ENCODE data around the gene VMAC. TPM values are rescaled to one million over a fixed set of nuclear protein-coding genes. Genes with fewer than 3 reads are reported as not detected.

The VMAC gene
- total RNA-seq, 2 donors from 2014 or later, result 5.9 TPM

DNA sequence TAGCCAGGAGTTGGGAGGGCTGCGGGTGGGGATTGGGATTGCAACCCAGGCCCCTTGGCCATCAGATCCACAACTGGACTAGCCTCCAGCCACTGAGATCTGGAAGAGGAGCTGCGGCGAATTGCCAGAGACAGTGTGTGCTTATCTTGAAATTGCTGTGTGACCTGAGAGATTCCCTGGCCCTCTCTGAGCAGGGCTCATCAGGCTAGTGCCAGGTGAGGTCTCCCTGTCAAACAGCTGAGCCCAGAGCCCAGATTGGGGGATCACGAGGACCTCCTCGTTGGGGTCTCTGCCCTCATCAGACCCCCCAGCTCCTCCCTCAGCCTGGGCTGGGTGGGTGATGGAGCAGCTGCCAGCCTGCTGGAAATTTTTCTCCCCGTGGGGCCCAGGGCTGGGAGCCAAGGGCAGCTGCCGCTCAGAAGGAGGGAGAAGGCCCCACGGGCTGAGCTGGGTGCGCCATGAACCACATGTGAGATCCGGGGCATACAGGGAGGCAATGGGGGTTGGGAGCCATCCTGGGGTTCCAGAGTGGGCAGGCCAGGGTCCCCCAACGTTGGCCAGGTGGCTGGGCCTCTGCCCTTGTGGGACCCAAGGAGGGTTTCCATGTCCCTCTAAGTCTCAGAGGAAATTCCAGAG is 41.5 kb upstream of the VMAC start:
- no peak for DNase-seq
- H3K4me3 ChIP-seq (ENCODE audit: low read length), result no peak overlapping the region
- Mint-ChIP-seq H3K36me3 (ENCODE audit: low read depth) (no peaks in the 10 kb centered on the region), H3K4me3 (no peak overlapping the region), H3K9me3 (no peaks in the 10 kb centered on the region), H3K27ac (no peak overlapping the region), H3K27me3 (ENCODE audit: insufficient read depth) (peaks cover 12% of the 10 kb centered on the region), H3K4me1 (no peaks in the 10 kb centered on the region)
- no peak overlapping the region for H3K9ac ChIP-seq (ENCODE audit: extremely low read depth, low read length, poor library complexity, severe bottlenecking)
- no peaks in the 10 kb centered on the region for H3K9me3 ChIP-seq (ENCODE audit: control insufficient read depth, low read length)
- no peak overlapping the region for H3K27ac ChIP-seq (ENCODE audit: low read depth, low read length)
- no peaks in the 10 kb centered on the region for H3K27me3 ChIP-seq (ENCODE audit: control insufficient read depth, insufficient read depth, low read length, poor library complexity, severe bottlenecking)
- no peaks in the 10 kb centered on the region for H3K36me3 ChIP-seq (ENCODE audit: control insufficient read depth, insufficient read depth, low read length)
- TF ChIP-seq, protein P1, sequence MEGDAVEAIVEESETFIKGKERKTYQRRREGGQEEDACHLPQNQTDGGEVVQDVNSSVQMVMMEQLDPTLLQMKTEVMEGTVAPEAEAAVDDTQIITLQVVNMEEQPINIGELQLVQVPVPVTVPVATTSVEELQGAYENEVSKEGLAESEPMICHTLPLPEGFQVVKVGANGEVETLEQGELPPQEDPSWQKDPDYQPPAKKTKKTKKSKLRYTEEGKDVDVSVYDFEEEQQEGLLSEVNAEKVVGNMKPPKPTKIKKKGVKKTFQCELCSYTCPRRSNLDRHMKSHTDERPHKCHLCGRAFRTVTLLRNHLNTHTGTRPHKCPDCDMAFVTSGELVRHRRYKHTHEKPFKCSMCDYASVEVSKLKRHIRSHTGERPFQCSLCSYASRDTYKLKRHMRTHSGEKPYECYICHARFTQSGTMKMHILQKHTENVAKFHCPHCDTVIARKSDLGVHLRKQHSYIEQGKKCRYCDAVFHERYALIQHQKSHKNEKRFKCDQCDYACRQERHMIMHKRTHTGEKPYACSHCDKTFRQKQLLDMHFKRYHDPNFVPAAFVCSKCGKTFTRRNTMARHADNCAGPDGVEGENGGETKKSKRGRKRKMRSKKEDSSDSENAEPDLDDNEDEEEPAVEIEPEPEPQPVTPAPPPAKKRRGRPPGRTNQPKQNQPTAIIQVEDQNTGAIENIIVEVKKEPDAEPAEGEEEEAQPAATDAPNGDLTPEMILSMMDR (conservative IDR thresholded peaks at IDR 0.05), result no peak
- WGBS, 2 experiments (ENCODE audit: insufficient coverage in 1 of 2, insufficient read length in 1 of 2), result 85 to 100% methylated on average over 3 to 11 of the region's 11 CpGs
- no peaks in the 10 kb centered on the region for H3K4me1 ChIP-seq (ENCODE audit: control insufficient read depth, insufficient read depth, low read length)

DNA sequence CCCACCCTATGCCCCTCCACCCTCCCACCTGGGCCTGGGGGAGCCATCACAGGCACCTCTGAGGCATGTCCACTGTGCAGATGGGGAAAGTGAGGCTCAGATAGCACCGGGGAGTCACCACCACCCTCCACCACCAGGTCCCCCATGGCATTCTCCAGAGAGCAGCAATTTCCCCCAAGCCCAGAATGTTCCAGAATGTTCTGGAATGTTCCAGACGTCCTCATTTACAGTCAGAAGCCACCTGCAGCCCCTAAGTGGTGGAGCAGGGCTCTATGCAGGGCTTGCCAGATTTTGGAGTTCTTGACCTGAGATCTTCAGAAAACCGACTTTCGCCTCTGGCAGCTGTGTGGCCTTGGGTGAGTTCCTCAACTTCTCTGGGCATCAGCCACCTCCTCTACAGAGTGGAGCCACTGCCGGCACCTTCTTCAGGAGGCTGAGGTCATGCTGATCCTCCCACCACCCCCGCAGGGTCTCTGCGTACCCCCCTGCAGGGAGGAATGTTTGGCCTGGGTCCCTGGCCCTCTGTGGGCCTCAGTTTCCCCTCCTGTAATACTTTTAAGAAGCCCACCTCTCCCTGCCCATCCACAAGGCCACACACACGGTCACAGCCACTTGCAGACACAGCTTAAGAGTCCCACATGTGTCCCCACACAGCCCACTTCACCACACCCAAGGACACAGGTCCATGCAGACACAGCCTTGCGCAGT is 40.5 kb upstream of the VMAC start:
- WGBS, 2 experiments (ENCODE audit: insufficient coverage in 1 of 2, insufficient read length in 1 of 2), result 90 to 91% methylated on average over 5 to 9 of the region's 9 CpGs
- Mint-ChIP-seq H3K9me3 (no peaks in the 10 kb centered on the region), H3K27ac (no peak overlapping the region), H3K36me3 (ENCODE audit: low read depth) (no peaks in the 10 kb centered on the region), H3K4me1 (no peaks in the 10 kb centered on the region), H3K4me3 (no peak overlapping the region), H3K27me3 (ENCODE audit: insufficient read depth) (peaks cover 12% of the 10 kb centered on the region)
- Histone ChIP-seq H3K27ac (ENCODE audit: low read depth, low read length) (no peak overlapping the region), H3K36me3 (ENCODE audit: control insufficient read depth, insufficient read depth, low read length) (no peaks in the 10 kb centered on the region), H3K9me3 (ENCODE audit: control insufficient read depth, low read length) (no peaks in the 10 kb centered on the region), H3K4me1 (ENCODE audit: control insufficient read depth, insufficient read depth, low read length) (no peaks in the 10 kb centered on the region), H3K9ac (ENCODE audit: extremely low read depth, low read length, poor library complexity, severe bottlenecking) (no peak overlapping the region), H3K4me3 (ENCODE audit: low read length) (no peak overlapping the region), H3K27me3 (ENCODE audit: control insufficient read depth, insufficient read depth, low read length, poor library complexity, severe bottlenecking) (no peaks in the 10 kb centered on the region)
- TF ChIP-seq, protein P1 (conservative IDR thresholded peaks at IDR 0.05), result no peak
- DNase-seq, result no peak

DNA sequence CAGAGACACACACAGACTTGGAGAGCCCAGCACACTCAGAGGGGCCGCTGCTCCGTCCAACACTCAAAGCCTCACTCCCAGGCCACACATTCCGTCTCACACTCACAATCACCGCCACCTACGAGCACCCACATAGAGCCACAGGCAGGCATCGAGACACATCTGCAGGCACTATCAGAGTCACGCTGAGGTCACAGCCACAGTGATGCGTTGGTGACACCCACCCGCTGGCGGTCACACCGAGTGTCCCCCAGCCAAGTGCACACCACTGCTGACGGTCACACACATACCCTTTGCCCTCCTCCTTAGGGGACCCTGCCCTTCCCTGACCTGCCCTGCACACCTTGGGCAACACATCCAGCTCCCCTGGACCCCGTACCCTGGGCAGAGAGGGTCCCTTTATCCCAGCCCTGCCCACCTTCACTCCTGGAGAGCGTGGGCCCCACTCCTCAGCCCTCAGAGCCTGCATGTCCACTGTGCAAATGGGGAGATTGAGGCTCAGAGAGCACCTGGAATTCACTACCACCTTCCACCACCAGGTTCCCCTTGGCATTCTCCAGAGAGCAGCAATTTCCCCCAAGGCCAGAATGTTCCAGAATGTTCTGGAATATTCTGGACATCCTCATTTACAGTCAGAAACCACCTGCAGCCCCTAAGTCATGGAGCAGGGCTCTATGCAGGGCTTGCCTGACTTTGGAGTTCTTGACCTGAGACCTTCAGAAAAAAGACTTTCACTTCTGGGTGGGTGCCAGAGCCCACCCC is 39.8 kb upstream of the VMAC start:
- no peaks in the 10 kb centered on the region for H3K27me3 ChIP-seq (ENCODE audit: control insufficient read depth, insufficient read depth, low read length, poor library complexity, severe bottlenecking)
- no peak overlapping the region for H3K4me3 ChIP-seq (ENCODE audit: low read length)
- no peaks in the 10 kb centered on the region for H3K36me3 Mint-ChIP-seq (ENCODE audit: low read depth)
- WGBS, 2 experiments (ENCODE audit: insufficient coverage in 1 of 2, insufficient read length in 1 of 2), result 89 to 96% methylated on average over 9 to 14 of the region's 14 CpGs
- H3K27ac Mint-ChIP-seq, result peak overlapping the region; percentile 35
- peaks cover 12% of the 10 kb centered on the region for H3K27me3 Mint-ChIP-seq (ENCODE audit: insufficient read depth)
- H3K9me3 ChIP-seq (ENCODE audit: control insufficient read depth, low read length), result no peaks in the 10 kb centered on the region
- no peaks in the 10 kb centered on the region for H3K9me3 Mint-ChIP-seq
- no peak overlapping the region for H3K27ac ChIP-seq (ENCODE audit: low read depth, low read length)
- DNase-seq, result no peak
- no peaks in the 10 kb centered on the region for H3K4me1 Mint-ChIP-seq
- H3K4me3 Mint-ChIP-seq, result no peak overlapping the region
- TF ChIP-seq, protein P1 (conservative IDR thresholded peaks at IDR 0.05), result peak; percentile 64
- H3K4me1 ChIP-seq (ENCODE audit: control insufficient read depth, insufficient read depth, low read length), result no peaks in the 10 kb centered on the region
- H3K9ac ChIP-seq (ENCODE audit: extremely low read depth, low read length, poor library complexity, severe bottlenecking), result no peak overlapping the region
- no peaks in the 10 kb centered on the region for H3K36me3 ChIP-seq (ENCODE audit: control insufficient read depth, insufficient read depth, low read length)
